Stimulated activated naive CD4-positive, alpha-beta T cell treated with Interleukin-2 at 50 U/mL for 16 hours (primary cell): Measurements from ENCODE around the gene RARA.
"Not testable (repeated sequence)": the region's sequence is repeated elsewhere in the genome, so short reads cannot be mapped to it uniquely, and the experiment has no call there.

Experiments used
- DNase-seq: peaks from one replicate; lab custom pipeline; 2025; lab: John Stamatoyannopoulos, UW

Gene RARA

DNA sequence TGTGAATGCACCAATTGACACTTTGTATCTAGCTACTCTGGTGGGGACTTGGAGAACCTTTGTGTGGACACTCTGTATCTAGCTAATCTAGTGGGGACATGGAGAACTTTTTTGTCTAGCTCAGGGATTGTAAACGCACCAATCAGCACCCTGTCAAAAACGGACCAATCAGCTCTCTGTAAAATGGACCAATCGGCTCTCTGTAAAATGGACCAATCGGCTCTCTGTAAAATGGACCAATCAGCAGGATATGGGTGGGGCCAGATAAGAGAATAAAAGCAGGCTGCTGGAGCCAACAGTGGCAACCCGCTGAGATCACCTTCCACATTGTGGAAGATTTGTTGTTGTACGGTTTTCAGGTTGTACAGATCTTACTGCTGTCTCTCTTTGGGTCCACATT is 67.6 kb downstream of the RARA start:
- not testable (repeated sequence) for DNase-seq

DNA sequence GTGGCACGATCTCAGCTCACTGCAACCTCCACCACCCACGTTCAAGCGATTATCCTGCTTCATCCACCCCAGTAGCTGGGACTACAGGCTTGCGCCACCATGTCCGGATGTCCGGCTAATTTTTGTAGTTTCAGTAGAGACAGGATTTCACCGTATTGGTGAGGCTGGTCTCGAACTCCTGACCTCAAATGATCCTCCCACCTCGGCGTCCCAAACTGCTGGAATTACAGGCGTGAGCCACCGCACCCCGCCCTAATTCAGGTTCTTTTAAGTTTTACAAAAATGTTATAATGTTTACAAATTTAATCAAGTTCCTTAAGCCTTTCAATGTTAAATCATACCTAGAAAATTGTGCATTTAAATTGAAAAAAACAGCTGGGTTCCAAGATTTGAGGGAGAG is 68.9 kb downstream of the RARA start:
- no peak for DNase-seq

DNA sequence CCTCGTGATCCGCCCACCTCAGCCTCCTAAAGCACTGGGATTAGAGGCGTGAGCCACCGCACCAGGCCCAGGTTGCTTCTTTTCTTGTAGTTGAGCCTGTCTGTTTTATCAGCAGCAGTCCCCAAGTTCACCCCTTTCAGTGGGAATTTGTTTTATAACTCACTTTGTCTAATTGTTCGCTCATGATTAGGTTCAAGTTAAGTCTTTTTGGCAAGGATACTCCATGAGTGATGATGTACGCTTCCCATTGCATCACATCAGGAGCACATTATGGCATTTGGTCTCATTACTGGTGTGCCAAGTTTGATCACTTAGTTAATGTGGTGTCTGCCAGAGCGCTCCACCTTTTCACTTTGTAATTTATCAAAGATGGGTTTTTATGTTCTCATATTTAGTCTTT is 70.0 kb downstream of the RARA start:
- DNase-seq: no peak

DNA sequence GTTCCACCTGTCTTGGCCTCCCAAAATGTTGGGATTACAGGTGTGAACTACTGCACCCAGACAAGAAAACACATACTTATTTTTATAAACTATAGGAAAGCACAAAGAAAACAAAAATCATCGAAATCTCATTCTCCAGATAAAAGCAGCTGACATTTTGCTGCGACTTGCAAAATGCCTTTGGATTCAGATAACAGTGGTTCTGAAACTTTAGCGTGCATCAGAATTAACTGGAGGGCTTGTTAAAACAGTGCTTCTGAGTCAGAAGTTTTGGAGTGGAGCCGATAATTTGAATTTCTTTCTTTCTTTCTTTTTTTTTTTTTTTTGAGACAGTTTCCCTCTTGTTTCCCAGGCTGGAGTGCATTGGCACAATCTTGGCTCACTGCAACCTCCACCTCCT is 73.3 kb downstream of the RARA start:
- DNase-seq: no peak

DNA sequence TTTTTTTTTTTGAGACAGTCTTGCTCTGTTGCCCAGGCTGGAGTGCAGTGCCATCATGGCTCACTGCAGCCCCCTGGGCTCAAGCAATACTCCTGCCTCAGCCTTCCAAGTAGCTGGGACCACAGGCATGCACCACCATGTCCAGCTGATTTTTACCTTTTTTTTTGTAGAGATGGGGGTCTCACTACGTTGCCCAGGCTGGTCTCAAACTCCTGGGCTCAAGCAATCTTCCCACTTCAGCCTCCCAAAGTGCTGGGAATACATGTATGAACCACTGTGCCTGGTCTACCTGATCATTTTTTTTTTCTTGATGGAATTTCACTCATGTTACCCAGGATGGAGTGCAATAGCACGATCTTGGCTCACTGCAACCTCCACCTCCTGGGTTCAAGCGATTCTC is 77.6 kb downstream of the RARA start:
- DNase-seq: not testable (repeated sequence)

DNA sequence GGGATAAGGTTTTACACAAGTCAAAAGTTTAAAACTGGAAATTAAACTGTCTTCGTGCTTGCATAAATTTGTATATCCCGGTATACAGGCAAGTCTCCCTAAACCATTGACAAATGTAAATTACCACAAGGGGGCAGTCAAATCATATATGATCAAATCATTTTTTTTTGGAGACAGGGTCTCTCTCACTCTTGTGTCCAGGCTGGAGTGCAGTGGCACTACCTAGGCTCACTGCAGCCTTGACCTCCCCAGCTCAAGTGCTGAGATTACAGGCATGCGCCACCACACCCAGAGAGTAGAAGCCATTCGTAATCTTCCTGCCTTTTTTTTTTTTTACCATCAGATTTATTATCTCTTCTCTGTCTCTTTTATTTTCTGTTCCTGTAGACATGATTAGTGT is 90.2 kb downstream of the RARA start:
- DNase-seq: no peak

DNA sequence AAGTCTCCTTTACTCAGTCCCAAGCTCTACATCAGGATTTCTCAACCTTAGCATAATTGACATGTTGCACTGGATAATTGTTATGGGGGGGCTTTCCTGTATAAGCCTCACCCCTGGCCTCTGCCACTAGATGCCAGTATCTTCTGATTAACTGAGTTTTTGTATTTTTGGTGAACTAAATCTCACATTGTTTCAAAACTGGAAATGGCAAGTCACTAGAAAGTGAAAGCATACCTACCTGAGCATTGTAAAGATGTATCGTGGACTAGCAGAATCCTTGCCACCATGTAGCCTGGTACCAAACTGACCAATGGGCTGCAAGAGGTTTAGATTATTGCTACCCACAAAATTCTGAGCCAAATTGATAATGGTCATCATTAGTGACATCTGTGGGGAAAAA is 93.7 kb downstream of the RARA start:
- no peak for DNase-seq

DNA sequence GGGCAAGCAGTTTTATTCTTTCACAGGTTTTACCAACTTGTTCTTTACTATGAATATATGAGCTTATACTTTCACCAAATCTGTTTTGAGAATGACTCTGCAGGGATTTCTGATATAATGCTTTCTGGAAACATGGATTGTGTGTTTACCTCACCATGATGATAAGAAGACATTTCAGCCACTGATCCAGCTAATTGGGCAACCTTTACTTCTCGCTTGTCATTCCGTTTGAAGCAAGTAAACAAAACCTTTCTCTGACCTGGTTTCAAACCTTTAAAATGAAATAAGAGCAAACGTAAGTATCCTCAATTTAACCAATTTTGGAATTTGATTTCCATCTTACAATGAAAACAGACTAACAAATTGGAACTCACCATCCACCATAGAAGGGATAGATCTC is 95.0 kb downstream of the RARA start:
- DNase-seq: no peak
